Measurements from ENCODE around the gene INTS6L. TPM values are rescaled to one million over a fixed set of nuclear protein-coding genes. Genes with fewer than 3 reads are reported as not detected.

Gene INTS6L
- total RNA-seq, 1 experiment from 2014 or later = not detected

GRCh38 chrX:135480076-135480475 lies 40.4 kb upstream of the INTS6L start:
- TF ChIP-seq EZH2 (IDR thresholded peaks at IDR 0.05; ENCODE audit: low read depth) = no peak
- TF ChIP-seq, protein P1, sequence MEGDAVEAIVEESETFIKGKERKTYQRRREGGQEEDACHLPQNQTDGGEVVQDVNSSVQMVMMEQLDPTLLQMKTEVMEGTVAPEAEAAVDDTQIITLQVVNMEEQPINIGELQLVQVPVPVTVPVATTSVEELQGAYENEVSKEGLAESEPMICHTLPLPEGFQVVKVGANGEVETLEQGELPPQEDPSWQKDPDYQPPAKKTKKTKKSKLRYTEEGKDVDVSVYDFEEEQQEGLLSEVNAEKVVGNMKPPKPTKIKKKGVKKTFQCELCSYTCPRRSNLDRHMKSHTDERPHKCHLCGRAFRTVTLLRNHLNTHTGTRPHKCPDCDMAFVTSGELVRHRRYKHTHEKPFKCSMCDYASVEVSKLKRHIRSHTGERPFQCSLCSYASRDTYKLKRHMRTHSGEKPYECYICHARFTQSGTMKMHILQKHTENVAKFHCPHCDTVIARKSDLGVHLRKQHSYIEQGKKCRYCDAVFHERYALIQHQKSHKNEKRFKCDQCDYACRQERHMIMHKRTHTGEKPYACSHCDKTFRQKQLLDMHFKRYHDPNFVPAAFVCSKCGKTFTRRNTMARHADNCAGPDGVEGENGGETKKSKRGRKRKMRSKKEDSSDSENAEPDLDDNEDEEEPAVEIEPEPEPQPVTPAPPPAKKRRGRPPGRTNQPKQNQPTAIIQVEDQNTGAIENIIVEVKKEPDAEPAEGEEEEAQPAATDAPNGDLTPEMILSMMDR (conservative IDR thresholded peaks at IDR 0.05) = no peak
- H3K4me3 ChIP-seq = no peak overlapping the region
- H3K9me2 ChIP-seq (ENCODE audit: insufficient read depth) = no peaks in the 10 kb centered on the region; the same call in 1 of the 2 replicates
- H3K4me2 ChIP-seq = no peak overlapping the region
- H2AFZ ChIP-seq = no peak overlapping the region
- BruUV-seq (replicated peaks) = no TSS peak
- CTCF ChIA-PET = no interaction called here
- intact Hi-C loops (cut with micrococcal nuclease; ENCODE audit: unreplicated experiment) = loop anchor here (10.0 kb wide), 1 partner anchor 455 kb away; no protein-coding TSS in a partner anchor
- POLR2A ChIA-PET (ENCODE audit: unreplicated experiment) = no interaction called here
- H3K27me3 ChIP-seq (ENCODE audit: insufficient read depth, low read depth) = peaks cover 4% of the 10 kb centered on the region
- no peaks in the 10 kb centered on the region for H3K36me3 ChIP-seq (ENCODE audit: low read depth)
- no peak for DNase-seq
- H3K27ac ChIP-seq = no peak overlapping the region
- no peaks in the 10 kb centered on the region for H3K79me2 ChIP-seq (ENCODE audit: low read depth)
- H3K4me1 ChIP-seq (replicated peaks; ENCODE audit: insufficient read depth) = no peaks in the 10 kb centered on the region
- H4K20me1 ChIP-seq (ENCODE audit: insufficient read depth) = no peaks in the 10 kb centered on the region
- no peaks in the 10 kb centered on the region for H3K9me3 ChIP-seq (ENCODE audit: insufficient read depth, low read depth)
- H3F3A ChIP-seq (ENCODE audit: insufficient read depth, low read depth) = no peaks in the 10 kb centered on the region

DNA sequence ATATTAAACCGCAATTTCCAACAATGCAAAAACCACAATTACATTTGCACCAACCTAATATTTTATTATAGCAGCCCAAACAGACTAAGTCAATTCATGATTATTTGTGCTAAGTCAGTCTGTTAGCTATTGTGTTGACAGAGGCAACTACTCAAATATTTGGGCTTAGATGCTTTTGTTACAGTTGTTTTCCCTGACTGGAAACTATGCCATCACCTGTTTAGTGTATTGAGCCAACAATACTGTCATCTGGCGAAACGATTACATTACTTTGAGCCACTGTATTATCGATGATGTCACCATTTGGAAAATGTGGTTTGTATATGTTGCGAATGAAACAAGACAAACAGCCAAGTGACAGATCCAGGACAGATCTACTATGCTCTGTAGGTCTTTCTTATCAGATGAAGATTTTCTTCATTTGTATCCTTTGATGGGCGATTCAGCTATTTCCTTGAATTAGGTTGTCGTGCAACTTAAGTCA lies 38.7 kb upstream of the INTS6L start:
- no peaks in the 10 kb centered on the region for H3K4me1 ChIP-seq (replicated peaks; ENCODE audit: insufficient read depth)
- H4K20me1 ChIP-seq (ENCODE audit: insufficient read depth) = no peaks in the 10 kb centered on the region
- intact Hi-C loops (cut with micrococcal nuclease; ENCODE audit: unreplicated experiment) = loop anchor here (10.0 kb wide), 1 partner anchor 453 kb away; no protein-coding TSS in a partner anchor
- peaks cover 4% of the 10 kb centered on the region for H3K27me3 ChIP-seq (ENCODE audit: insufficient read depth, low read depth)
- no peak for DNase-seq
- H3K27ac ChIP-seq = no peak overlapping the region
- no TSS peak for BruUV-seq (replicated peaks)
- POLR2A ChIA-PET (ENCODE audit: unreplicated experiment) = no interaction called here
- no peaks in the 10 kb centered on the region for H3K79me2 ChIP-seq (ENCODE audit: low read depth)
- no peak overlapping the region for H3K4me2 ChIP-seq
- no peaks in the 10 kb centered on the region for H3K9me3 ChIP-seq (ENCODE audit: insufficient read depth, low read depth)
- no peaks in the 10 kb centered on the region for H3F3A ChIP-seq (ENCODE audit: insufficient read depth, low read depth)
- CTCF ChIA-PET = no interaction called here
- no peak overlapping the region for H2AFZ ChIP-seq
- no peak for TF ChIP-seq EZH2 (IDR thresholded peaks at IDR 0.05; ENCODE audit: low read depth)
- H3K4me3 ChIP-seq = no peak overlapping the region
- H3K9me2 ChIP-seq (ENCODE audit: insufficient read depth) = no peaks in the 10 kb centered on the region; the same call in 1 of the 2 replicates
- no peaks in the 10 kb centered on the region for H3K36me3 ChIP-seq (ENCODE audit: low read depth)

DNA sequence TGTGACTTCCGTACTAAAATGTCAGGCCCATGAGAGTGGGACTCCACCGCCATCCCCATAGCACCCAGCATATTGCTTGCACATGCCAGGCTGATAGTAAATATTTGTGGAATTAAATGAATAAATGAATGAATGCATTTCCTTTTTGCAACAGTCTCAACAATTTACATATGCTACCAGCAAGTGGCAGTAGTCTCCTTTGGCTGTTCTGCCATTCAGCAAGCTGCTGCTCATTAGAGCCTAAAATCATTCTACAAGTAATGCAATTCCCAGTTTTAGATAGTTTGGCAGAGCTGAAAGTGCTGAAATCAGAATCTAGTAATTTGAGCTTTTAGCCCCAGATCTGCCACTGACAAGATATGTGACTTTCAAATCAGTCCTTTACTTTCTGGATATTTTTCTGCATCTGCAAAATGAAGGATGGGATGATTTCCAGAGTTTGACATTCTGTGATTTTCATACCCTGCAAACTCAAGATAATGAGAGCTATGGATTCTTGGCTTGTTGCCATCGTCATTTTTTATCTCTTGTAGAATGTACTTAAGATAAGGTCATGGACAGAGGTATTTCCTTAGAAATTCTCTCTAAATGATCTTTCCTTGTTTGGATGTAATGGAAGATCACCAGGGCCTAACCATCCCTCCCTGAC lies 35.7 kb upstream of the INTS6L start:
- no peak overlapping the region for H3K4me2 ChIP-seq
- DNase-seq = no peak
- H3K4me1 ChIP-seq (replicated peaks; ENCODE audit: insufficient read depth) = no peaks in the 10 kb centered on the region
- H2AFZ ChIP-seq = no peak overlapping the region
- H3K4me3 ChIP-seq = no peak overlapping the region
- H3K9me2 ChIP-seq (ENCODE audit: insufficient read depth) = no peaks in the 10 kb centered on the region; the same call in 1 of the 2 replicates
- ChIA-PET CTCF (no interaction called here), POLR2A (ENCODE audit: unreplicated experiment) (no interaction called here)
- intact Hi-C loops (cut with micrococcal nuclease; ENCODE audit: unreplicated experiment) = loop anchor here (10.0 kb wide), 1 partner anchor 450 kb away; no protein-coding TSS in a partner anchor
- H3K27ac ChIP-seq = no peak overlapping the region
- H3K79me2 ChIP-seq (ENCODE audit: low read depth) = no peaks in the 10 kb centered on the region
- H3K27me3 ChIP-seq (ENCODE audit: insufficient read depth, low read depth) = peaks cover 4% of the 10 kb centered on the region
- H3F3A ChIP-seq (ENCODE audit: insufficient read depth, low read depth) = no peaks in the 10 kb centered on the region
- H4K20me1 ChIP-seq (ENCODE audit: insufficient read depth) = no peaks in the 10 kb centered on the region
- H3K9me3 ChIP-seq (ENCODE audit: insufficient read depth, low read depth) = no peaks in the 10 kb centered on the region
- BruUV-seq (replicated peaks) = no TSS peak
- no peaks in the 10 kb centered on the region for H3K36me3 ChIP-seq (ENCODE audit: low read depth)
- TF ChIP-seq, protein P1 (conservative IDR thresholded peaks at IDR 0.05) = peak; percentile 55
- TF ChIP-seq EZH2 (IDR thresholded peaks at IDR 0.05; ENCODE audit: low read depth) = no peak

All from PC-9 (cell line).